Breast epithelium (tissue), 3 donors: Measurements from ENCODE around the gene SNAP25.

Experiments
- POLR2AphosphoS5 ChIP-seq, 3 donors: sonication (generic); formaldehyde crosslinking; IDR thresholded peaks; one replicate each; pipeline ENCODE4 v1.6.1; 2017; ENCODE audit warnings: antibody characterized with exemption in 3 of 3
- TF ChIP-seq, protein P1 (sequence below), 3 donors: fragments of 450-650 bp; IDR thresholded peaks; one replicate each; pipeline ENCODE4 v1.5.1; 2016 to 2017; ENCODE audit warnings: antibody characterized with exemption in 3 of 3, mild to moderate bottlenecking in 3 of 3, moderate library complexity in 3 of 3

DNA sequence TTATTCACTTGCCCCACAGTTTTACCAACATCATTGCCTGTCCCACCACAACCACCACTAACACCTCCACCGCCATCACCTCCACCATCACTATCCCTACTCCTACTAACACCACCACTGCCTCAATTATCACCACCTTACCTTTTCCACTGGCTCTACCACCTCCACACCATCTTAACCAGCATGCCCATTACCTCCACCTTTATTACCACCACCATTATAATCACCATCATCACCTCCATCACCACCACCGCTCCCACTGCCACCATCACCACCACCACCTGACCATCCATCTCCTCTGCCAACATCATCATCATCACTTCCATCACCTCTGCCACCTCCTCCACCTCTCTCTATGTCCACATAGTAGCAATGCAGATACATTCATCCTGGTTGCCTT lies 90.0 kb downstream of the SNAP25 start:
- TF ChIP-seq POLR2AphosphoS5 (IDR thresholded peaks at IDR 0.05), result no peak
- TF ChIP-seq, protein P1, sequence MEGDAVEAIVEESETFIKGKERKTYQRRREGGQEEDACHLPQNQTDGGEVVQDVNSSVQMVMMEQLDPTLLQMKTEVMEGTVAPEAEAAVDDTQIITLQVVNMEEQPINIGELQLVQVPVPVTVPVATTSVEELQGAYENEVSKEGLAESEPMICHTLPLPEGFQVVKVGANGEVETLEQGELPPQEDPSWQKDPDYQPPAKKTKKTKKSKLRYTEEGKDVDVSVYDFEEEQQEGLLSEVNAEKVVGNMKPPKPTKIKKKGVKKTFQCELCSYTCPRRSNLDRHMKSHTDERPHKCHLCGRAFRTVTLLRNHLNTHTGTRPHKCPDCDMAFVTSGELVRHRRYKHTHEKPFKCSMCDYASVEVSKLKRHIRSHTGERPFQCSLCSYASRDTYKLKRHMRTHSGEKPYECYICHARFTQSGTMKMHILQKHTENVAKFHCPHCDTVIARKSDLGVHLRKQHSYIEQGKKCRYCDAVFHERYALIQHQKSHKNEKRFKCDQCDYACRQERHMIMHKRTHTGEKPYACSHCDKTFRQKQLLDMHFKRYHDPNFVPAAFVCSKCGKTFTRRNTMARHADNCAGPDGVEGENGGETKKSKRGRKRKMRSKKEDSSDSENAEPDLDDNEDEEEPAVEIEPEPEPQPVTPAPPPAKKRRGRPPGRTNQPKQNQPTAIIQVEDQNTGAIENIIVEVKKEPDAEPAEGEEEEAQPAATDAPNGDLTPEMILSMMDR (IDR thresholded peaks at IDR 0.05), result no peak
